Tibial artery (tissue), 4 donors: ENCODE data around the gene ST13.
"Not testable (repeated sequence)": the region's sequence is repeated elsewhere in the genome, so short reads cannot be mapped to it uniquely, and the experiment has no call there.

Source experiments
- DNase-seq, 2 donors: peaks; one replicate each; pipeline ENCODE4 v3.0.0-alpha.2; 2019
- H3K27ac ChIP-seq, 2 donors: fragments of 200-600 bp; sonication (generic) in 1 of 2; 1 replicate in 1 of 2; 2 replicates in 1 of 2; pipeline ENCODE4 v1.5.1; 2018 to 2019; ENCODE audit warnings: mild to moderate bottlenecking in 1 of 2
- H3K27me3 ChIP-seq, 2 donors: fragments of 200-600 bp; sonication (generic) in 1 of 2; one replicate each; pipeline versions ENCODE4 v1.5.1 to v1.6.0; 2016 to 2019
- H3K36me3 ChIP-seq, 3 donors: fragments of 200-600 bp; sonication (generic) in 2 of 3; one replicate each; pipeline ENCODE4 v1.5.1; 2016 to 2019; ENCODE audit warnings: mild to moderate bottlenecking in 2 of 3
- H3K4me1 ChIP-seq, 4 donors: fragments of 200-600 bp; sonication (generic) in 2 of 4; 1 replicate in 3 of 4; 2 replicates in 1 of 4; pipeline ENCODE4 v1.5.1; 2016 to 2019
- H3K4me3 ChIP-seq, 2 donors: fragments of 200-600 bp; sonication (generic) in 1 of 2; 1 replicate in 1 of 2; 2 replicates in 1 of 2; pipeline ENCODE4 v1.5.1; 2018 to 2019; ENCODE audit warnings: mild to moderate bottlenecking in 2 of 2
- H3K9me3 ChIP-seq, 3 donors: fragments of 200-600 bp; sonication (generic) in 1 of 3; one replicate each; pipeline ENCODE4 v1.5.1; 2016 to 2019
- CTCF ChIP-seq, 2 experiments: fragments of 200-600 bp in 1 of 2; fragments of 450-650 bp in 1 of 2; IDR thresholded peaks; one replicate each; pipeline ENCODE4 v1.5.1; 2017 to 2019; ENCODE audit warnings: antibody characterized with exemption in 2 of 2, mild to moderate bottlenecking in 1 of 2, moderate library complexity in 1 of 2
- intact Hi-C: fragments of 100-400 bp; cut with DNase I; formaldehyde crosslinking; loops from one replicate; pipeline ENCODE4 v1.15.0; 2023; ENCODE audit warnings: low total_unique reads

The ST13 gene

GRCh38 chr22:40797427-40797826, 59.0 kb downstream of the ST13 start:
- Histone ChIP-seq H3K4me1 (no peaks in the 10 kb centered on the region), H3K36me3 (peaks cover 0 to 33% (median 9%) of the 10 kb centered on the region in 3 donors), H3K27ac (no peak overlapping the region), H3K9me3 (no peaks in the 10 kb centered on the region), H3K27me3 (no peaks in the 10 kb centered on the region), H3K4me3 (no peak overlapping the region)
- no peak for TF ChIP-seq CTCF (IDR thresholded peaks at IDR 0.05)
- intact Hi-C loops, result no loop called here
- DNase-seq, result no peak

- no peak for TF ChIP-seq CTCF (IDR thresholded peaks at IDR 0.05)
- no peaks in the 10 kb centered on the region for H3K27me3 ChIP-seq
Observed at GRCh38 chr22:40792451-40792850, 64.0 kb downstream of the ST13 start.

GRCh38 chr22:40791241-40791640, 65.2 kb downstream of the ST13 start:
- Histone ChIP-seq H3K9me3 (no peaks in the 10 kb centered on the region), H3K4me3 (no peak overlapping the region), H3K27me3 (no peaks in the 10 kb centered on the region), H3K36me3 (peaks cover 0 to 63% (median 28%) of the 10 kb centered on the region in 3 donors), H3K27ac (no peak overlapping the region), H3K4me1 (no peaks in the 10 kb centered on the region)
- DNase-seq, result no peak
- TF ChIP-seq CTCF (IDR thresholded peaks at IDR 0.05), result no peak
- intact Hi-C loops, result no loop called here

More at GRCh38 chr22:40792451-40792850, 64.0 kb downstream of the ST13 start:
- H3K9me3 ChIP-seq, result no peaks in the 10 kb centered on the region
- DNase-seq, result no peak
- no peaks in the 10 kb centered on the region for H3K4me1 ChIP-seq
- intact Hi-C loops, result no loop called here
- no peak overlapping the region for H3K27ac ChIP-seq
- no peak overlapping the region for H3K4me3 ChIP-seq
- H3K36me3 ChIP-seq, result peaks cover 0 to 51% (median 28%) of the 10 kb centered on the region in 3 donors

GRCh38 chr22:40789131-40789530, 67.3 kb downstream of the ST13 start:
- TF ChIP-seq CTCF (IDR thresholded peaks at IDR 0.05), result no peak
- peaks cover 0 to 60% (median 28%) of the 10 kb centered on the region in 3 donors for H3K36me3 ChIP-seq
- DNase-seq, result no peak

GRCh38 chr22:40782521-40782920, 73.9 kb downstream of the ST13 start:
- no peak for TF ChIP-seq CTCF (IDR thresholded peaks at IDR 0.05)
- Histone ChIP-seq H3K36me3 (peaks cover 7 to 48% (median 21%) of the 10 kb centered on the region in 3 donors), H3K4me1 (no peaks in the 10 kb centered on the region), H3K27ac (no peak overlapping the region), H3K4me3 (no peak overlapping the region), H3K9me3 (no peaks in the 10 kb centered on the region), H3K27me3 (no peaks in the 10 kb centered on the region)
- no peak for DNase-seq
- intact Hi-C loops, result no loop called here

More at GRCh38 chr22:40789131-40789530, 67.3 kb downstream of the ST13 start:
- Histone ChIP-seq H3K9me3 (no peaks in the 10 kb centered on the region), H3K27me3 (no peaks in the 10 kb centered on the region), H3K4me3 (no peak overlapping the region), H3K4me1 (no peaks in the 10 kb centered on the region), H3K27ac (no peak overlapping the region)
- intact Hi-C loops, result no loop called here

GRCh38 chr22:40781749-40782148, 74.7 kb downstream of the ST13 start:
- H3K4me3 ChIP-seq, H3K27ac ChIP-seq, DNase-seq, H3K4me1 ChIP-seq, H3K27me3 ChIP-seq, H3K9me3 ChIP-seq, intact Hi-C loops: not testable (repeated sequence)
- H3K36me3 ChIP-seq, result peaks cover 14 to 48% (median 28%) of the 10 kb centered on the region in 3 donors
